ENCODE data around the gene SMIM30.

Gene SMIM30

DNA sequence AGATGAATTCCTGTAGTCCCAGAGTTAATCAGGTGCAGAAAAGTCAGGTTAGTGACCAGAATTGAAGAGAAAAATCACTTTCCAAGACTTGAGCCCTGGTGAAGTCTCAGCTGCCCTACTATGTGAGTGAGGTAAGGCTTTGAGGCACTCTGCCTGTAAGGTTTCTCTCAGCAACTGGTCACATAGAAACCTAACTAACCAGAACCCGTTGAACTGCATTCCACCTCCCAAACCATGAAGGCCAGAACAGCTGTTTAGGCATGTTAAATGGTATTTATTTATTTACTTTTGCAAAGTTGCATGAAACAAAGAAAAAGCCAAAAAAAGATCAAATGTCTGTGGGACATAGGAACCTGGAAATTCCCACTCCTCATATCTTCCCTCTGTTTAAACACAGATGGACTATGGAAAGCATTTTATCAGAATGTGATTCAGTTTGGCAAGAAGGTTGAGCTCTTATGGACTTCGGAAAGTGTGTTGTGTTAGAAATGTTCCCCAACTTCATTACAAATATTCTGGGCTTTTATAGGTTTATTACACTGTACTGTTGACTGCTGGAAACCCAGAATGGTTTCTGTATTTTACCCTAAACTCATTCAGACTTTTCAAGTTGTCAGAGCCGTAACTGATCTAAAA, 19.0 kb downstream of the SMIM30 start:
- no peak for DNase-seq

DNA sequence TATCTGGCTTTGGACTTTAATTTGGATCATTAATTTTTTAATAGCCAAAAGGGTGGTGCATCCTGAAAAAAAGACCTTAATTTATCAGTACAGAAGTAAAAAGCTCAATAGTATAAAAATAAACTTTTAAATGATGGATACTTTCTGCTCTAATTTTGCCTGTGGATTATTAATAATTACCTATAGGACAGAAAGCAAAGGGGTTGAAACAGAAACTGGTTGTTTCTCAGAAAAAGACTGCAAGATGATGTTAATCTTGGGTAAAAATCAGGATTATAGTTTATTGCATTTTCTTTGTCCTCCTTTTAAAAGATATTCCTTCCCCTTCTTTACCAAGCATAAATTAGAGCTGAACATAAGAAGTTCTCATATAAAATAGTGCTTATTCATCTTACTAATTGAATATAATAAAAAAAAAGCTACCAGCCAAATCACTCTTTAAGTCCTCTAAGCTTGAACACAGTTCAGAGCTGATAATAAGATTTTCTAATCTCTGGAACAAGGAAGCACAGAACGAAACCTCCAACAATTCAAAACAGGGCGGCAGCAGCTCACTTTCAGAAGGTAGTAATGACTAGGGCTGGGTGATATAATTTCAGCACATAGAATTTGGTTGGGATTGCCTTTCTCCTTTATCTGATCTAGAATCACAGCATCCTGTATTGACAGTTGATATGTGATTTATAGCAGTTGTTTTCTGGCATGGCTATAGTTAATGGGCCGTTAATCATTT, 23.7 kb downstream of the SMIM30 start:
- no peak for DNase-seq

- no peak for DNase-seq
These were observed 24.8 kb downstream of the SMIM30 start for GRCh38 chr7:113093561-113093960.

DNA sequence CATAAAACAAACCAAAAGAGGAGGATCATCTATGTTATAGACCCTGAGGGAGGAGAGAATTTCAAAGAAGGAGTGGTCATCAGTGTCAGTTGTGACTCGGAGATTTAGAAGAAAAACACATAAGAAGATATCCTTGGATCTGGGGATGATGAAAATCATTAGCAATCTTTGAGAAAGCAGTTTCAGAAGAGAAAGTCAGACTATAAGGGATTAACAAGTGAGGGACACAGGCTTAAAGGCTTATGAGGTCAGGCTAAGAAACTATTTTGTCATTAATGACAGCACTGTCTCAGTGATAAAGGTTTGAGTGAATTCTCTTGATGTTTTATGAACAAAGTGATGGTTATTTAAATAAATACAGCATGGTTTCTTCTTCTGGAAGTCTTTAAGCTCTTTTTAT, 25.6 kb downstream of the SMIM30 start:
- no peak for DNase-seq

DNA sequence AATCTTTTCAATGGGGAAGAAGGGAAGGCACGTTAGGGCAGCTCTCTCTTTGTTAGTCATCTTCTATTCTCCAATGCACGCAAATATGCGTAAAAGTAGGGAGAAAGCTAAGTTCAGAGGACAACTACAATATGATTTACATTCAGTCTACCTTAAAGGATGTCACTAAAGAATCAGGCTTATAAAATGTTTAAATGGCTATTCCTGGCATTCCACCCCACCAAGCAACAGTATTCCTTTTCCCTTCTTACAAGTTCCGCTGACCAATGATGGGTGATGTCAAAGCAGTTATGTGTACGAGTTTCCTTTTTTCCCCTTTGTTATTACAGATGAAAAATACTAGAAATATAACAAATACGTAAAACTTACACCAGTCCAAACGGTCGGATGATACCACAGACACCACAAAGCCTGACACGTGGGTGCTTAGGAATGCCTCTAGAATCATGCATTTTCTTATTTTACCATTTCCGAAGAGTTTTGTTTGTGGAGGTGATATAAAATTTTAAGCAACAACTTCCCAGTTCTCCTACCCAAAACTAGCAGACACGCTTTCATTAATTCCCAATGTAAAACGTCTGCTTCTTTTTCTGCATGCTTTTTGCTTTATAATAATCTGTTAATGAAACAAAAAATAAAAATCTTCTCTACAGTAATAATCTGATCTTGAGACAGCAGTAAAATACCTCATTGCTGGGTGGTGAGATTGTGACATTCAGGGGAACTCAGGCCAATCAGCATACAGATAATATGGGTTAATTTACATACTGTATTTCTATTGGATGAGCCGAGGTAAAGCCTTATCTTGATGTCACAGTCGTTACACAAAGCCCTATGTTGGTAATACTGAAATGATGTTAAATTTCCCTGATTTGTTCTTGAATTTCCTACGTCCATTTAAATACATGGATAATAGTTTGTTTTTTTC, 31.0 kb downstream of the SMIM30 start:
- DNase-seq: peak; percentile 60

DNA sequence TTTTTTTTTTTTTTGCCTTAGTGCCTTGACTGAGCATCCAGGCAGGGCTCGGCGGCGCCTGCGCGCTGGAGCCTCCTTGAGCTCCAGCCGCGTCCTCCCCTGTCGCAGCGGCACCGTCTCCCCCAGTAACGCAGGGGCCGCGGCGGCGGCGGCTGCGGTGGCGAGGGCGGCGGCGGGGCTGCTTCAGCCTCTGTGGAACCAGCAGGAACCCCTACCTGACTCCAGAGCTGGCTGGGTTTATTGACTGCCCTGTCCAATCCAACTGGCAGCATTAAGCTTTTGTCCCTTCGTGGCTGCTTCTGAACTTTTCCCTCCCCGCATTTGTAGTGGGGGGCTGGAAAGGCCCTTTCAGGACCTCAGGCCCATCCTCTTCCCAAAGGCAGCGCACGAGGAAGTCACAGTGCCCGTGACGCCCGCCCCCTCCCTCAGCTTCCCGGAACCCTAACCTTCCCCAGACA, 31.9 kb downstream of the SMIM30 start, which contains the start of gene GPR85:
GPR85 (minus strand) TSS at position 397 of the 458 bp plus-strand sequence. CDS start 2,106 bp downstream, outside the sequence.
- peak; percentile 67 for DNase-seq

- peak; percentile 35 for DNase-seq
These were observed 32.5 kb downstream of the SMIM30 start for GRCh38 chr7:113085781-113086390.

- no peak for DNase-seq
These were observed 33.7 kb downstream of the SMIM30 start for GRCh38 chr7:113084496-113085172.

DNA sequence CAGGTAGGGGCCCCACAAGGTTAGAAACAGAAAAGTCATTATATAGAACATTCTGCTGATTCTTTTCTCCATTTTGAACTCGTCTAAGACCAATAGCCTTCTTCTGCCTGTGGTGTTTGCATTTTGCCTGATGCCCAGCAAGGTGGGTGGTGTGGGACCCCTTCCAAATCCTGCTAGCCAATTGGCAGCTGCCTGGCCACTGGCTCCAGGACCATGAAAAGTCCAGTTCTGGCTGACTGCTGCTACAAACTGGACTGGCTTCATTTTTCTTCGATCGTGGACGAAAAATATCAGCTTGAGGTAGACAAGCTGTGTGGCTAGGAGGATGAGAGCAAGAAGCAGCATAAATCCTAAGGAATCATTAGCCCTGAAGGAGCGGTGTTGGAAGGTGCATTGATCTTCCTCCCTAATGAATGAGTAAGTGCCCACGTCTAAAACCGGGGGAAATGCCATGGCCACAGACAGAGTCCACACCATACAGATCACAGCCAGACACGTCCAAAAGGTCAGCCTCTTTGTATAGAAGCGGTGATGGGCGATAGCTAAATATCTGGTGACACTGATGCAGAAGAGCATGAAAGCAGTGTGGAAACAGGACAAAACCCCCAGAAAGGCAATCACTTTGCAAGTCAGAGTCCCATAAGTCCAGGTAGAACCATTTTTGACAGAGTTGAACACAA, 34.4 kb downstream of the SMIM30 start:
- no peak for DNase-seq

DNA sequence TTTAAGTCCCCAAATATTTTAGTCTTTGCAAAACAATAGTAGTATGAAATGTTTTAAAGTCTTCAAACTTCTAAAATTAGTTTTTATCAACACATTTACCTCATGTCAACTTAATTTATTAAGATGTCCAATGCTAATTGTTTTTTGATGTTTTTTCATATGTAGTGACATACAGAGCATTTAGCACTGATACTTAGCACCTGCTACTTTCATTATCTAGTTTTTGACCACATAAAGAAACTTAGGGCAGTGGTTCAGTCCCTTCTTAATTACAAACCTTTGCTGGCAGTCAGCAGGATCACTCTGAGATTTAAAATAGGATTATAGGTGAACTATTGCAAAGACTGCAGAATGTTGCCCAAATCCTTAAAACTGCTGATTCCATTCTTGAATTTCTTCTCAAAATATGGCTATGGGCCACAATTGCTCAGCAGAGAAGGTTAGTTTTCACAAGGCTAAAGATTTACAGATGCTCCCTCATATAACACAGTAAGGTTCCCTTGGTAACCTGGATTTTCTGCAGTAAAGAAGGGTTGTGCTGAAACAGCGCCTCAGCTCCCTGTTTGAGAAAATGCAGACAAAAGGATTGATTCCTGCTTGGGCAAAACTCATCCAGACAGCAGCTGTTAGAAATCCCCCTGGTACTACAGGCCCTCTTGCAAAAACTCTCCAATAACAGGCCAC, 35.1 kb downstream of the SMIM30 start:
- DNase-seq: no peak

GRCh38 chr7:113078331-113078730, 40.0 kb downstream of the SMIM30 start:
- peak; percentile 5 for DNase-seq

DNA sequence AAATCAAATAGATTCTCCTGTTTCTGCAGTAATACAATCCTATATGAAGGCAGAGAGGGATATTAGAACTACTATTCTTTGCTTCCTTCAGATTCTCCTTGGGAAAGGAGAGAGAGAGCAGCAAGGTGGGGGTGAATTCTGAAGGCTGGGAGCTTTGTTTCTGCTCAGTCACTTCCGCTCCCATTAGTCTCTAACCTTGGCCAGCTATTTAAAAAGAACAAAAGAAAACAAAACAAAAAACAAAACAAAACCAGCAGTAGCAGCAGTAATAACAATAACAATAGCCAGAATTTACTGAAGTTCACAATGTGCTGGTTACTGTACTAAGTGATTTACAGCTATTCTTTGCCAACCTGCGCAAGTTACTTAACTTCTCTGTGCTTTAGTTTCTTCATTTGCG, 41.7 kb downstream of the SMIM30 start:
- no peak for DNase-seq

GRCh38 chr7:113071465-113071864, 46.9 kb downstream of the SMIM30 start:
- DNase-seq: no peak

Data from NCI-H2171 treated with DMSO at 0.1 percent for 48 hours (cell line).